HCT116 (cell line): ENCODE results near the gene ARID5A.

Experiments used
- POLR2A ChIP-seq: IDR thresholded peaks from 2 replicates; pipeline ENCODE4 v1.7.0; 2011; ENCODE audit warnings: borderline replicate concordance; ENCODE audit not compliant: insufficient read depth, insufficient read length; ENCODE audit errors: extremely low read depth
- POLR2AphosphoS5 ChIP-seq: IDR thresholded peaks from 2 replicates; pipeline ENCODE4 v1.6.1; 2011; ENCODE audit warnings: mild to moderate bottlenecking, low read depth, low read length, moderate library complexity
- SIN3A ChIP-seq: IDR thresholded peaks from 2 replicates; pipeline ENCODE4 v1.6.1; 2012; ENCODE audit warnings: low read depth
- TF ChIP-seq, protein P1 (sequence below), 3 experiments: fragments of 200-600 bp in 1 of 3; sonication (generic) in 1 of 3; IDR thresholded peaks in 2 of 3; conservative IDR thresholded peaks in 1 of 3; 2 replicates each; pipeline ENCODE4 v1.5.1; 2012 to 2017; ENCODE audit warnings: low read depth in 2 of 3, low read length in 2 of 3, antibody characterized with exemption in 1 of 3, borderline replicate concordance in 1 of 3, control low read depth in 1 of 3, mild to moderate bottlenecking in 1 of 3, mixed read lengths in 1 of 3, mixed run types in 1 of 3, moderate library complexity in 1 of 3; ENCODE audit not compliant: insufficient read depth in 1 of 3

DNA sequence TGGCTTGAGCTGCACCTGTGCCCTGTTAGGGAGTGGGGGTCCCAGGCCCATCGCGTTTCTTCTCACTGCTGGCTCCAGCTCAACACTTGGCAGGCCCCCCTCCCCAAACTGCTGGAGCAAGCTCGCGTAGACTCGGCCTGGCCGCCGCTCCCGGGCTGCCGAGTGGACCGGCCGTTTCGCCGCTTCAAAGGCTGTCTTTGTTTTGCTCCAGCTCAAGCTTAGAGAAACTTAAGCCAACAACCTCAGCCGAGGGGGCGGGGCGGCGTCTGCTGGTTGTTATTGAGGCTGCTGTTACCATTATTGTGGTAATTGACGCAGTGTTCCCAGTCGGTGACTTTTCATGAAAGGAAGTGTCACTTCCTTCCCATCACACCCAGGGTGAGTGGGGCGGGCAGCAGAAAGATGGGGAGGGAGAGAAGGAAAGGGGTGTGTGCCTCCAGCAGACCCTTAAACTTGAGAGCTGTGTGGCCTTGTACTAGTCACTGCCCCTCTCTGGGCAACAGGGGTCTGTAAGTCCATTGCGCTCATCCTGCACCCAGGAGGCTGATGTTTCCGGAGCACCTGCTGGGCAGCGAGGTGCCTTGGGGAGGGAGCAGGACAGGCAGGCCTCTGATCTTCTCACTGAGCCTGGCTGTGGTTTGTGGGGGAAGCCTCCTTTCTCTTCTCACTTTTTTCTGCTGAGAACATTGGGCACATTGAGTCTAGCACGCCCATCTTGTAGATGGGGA lies 2.1 kb downstream of the ARID5A start:
- TF ChIP-seq POLR2A (no peak), SIN3A (no peak), POLR2AphosphoS5 (no peak)
- TF ChIP-seq, protein P1, sequence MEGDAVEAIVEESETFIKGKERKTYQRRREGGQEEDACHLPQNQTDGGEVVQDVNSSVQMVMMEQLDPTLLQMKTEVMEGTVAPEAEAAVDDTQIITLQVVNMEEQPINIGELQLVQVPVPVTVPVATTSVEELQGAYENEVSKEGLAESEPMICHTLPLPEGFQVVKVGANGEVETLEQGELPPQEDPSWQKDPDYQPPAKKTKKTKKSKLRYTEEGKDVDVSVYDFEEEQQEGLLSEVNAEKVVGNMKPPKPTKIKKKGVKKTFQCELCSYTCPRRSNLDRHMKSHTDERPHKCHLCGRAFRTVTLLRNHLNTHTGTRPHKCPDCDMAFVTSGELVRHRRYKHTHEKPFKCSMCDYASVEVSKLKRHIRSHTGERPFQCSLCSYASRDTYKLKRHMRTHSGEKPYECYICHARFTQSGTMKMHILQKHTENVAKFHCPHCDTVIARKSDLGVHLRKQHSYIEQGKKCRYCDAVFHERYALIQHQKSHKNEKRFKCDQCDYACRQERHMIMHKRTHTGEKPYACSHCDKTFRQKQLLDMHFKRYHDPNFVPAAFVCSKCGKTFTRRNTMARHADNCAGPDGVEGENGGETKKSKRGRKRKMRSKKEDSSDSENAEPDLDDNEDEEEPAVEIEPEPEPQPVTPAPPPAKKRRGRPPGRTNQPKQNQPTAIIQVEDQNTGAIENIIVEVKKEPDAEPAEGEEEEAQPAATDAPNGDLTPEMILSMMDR (IDR thresholded peaks at IDR 0.05 in 2 of 3, conservative IDR thresholded peaks at IDR 0.05 in 1 of 3; ENCODE audit: borderline replicate concordance in 1 of 3, insufficient read depth in 1 of 3, low read depth in 2 of 3, low read length in 2 of 3) = no peak
